HepG2 (cell line): Measurements from ENCODE around the gene SLC29A1. TPM values are rescaled to one million over a fixed set of nuclear protein-coding genes. Genes with fewer than 3 reads are reported as not detected.
A peak's percentile ranks its signal among the peaks of the same experiment; 100 is the strongest.

Experiments used
- HOXD1 ChIP-seq: sonication (generic); formaldehyde crosslinking; IDR thresholded peaks from 2 replicates; pipeline ENCODE4 v1.5.0; 2020; ENCODE audit warnings: missing genetic modification reagents
- KDM1A ChIP-seq: IDR thresholded peaks from 2 replicates; pipeline ENCODE4 v1.6.1; 2016; ENCODE audit warnings: missing compliant biosample characterization
- ZNF556 ChIP-seq: sonication (generic); formaldehyde crosslinking; IDR thresholded peaks from 2 replicates; pipeline ENCODE4 v1.4.0; 2020; ENCODE audit warnings: mild to moderate bottlenecking, missing genetic modification reagents, borderline replicate concordance
- ZNF558 ChIP-seq: sonication (generic); formaldehyde crosslinking; IDR thresholded peaks from 2 replicates; pipeline ENCODE4 v1.9.0; 2022; ENCODE audit warnings: mild to moderate bottlenecking, missing genetic modification reagents, borderline replicate concordance
- ZSCAN20 ChIP-seq: sonication (generic); formaldehyde crosslinking; IDR thresholded peaks from 2 replicates; pipeline ENCODE4 v1.4.0; 2020; ENCODE audit warnings: missing genetic modification reagents, mild to moderate bottlenecking, borderline replicate concordance
- polyA plus RNA-seq, 8 experiments: library from polyadenylated mRNA; depleted of rRNA in 3 of 8; stranded (reverse) in 7 of 8; unstranded in 1 of 8; fragments of >200 nt; fragmentation: Illumina TruSeq in 4 of 8; extraction: Trizol in 4 of 8; gene quantifications; 2 replicates each; pipeline versions ENCODE4 v1.2.1 to v1.2.3, GENCODE V29; 2011 to 2016; ENCODE audit warnings: low read depth in 4 of 8, missing spikeins in 1 of 8, mixed read lengths in 1 of 8; ENCODE audit not compliant: insufficient read depth in 1 of 8
- total RNA-seq, 5 experiments: library from RNA; depleted of rRNA; stranded (reverse); fragments of >200 nt; fragmentation: Illumina TruSeq; extraction: Trizol; gene quantifications; 2 replicates each; pipeline ENCODE4 v1.2.3, GENCODE V29; 2016; ENCODE audit warnings: low read depth in 1 of 5
- TF ChIP-seq, protein P1 (sequence below): sonication (generic); formaldehyde crosslinking; IDR thresholded peaks from 2 replicates; pipeline ENCODE4 v1.4.0; 2020; ENCODE audit warnings: mild to moderate bottlenecking, missing genetic modification reagents, borderline replicate concordance
- TF ChIP-seq, protein P2 (sequence below): sonication (generic); formaldehyde crosslinking; conservative IDR thresholded peaks from 2 replicates; pipeline ENCODE4 v1.4.0; 2020; ENCODE audit warnings: missing genetic modification reagents
- TF ChIP-seq, protein P3 (sequence below): sonication (generic); formaldehyde crosslinking; conservative IDR thresholded peaks from 2 replicates; pipeline ENCODE4 v1.8.0; 2022; ENCODE audit warnings: mild to moderate bottlenecking, moderate library complexity, missing genetic modification reagents
- TF ChIP-seq, protein P4 (sequence below): sonication (generic); formaldehyde crosslinking; IDR thresholded peaks from 2 replicates; pipeline ENCODE4 v1.8.0; 2022; ENCODE audit warnings: mild to moderate bottlenecking, missing genetic modification reagents; ENCODE audit not compliant: insufficient replicate concordance
- TF ChIP-seq, protein P5 (sequence below): IDR thresholded peaks from 2 replicates; pipeline ENCODE4 v1.6.1; 2016; ENCODE audit warnings: low read depth, missing genetic modification reagents, missing compliant biosample characterization

SLC29A1 gene
- total and polyA plus RNA-seq, 2 of the 13 experiments (the other 11 are each of a cell fraction or from before 2014, with no cell fraction given) = 43.2 to 106 TPM

DNA sequence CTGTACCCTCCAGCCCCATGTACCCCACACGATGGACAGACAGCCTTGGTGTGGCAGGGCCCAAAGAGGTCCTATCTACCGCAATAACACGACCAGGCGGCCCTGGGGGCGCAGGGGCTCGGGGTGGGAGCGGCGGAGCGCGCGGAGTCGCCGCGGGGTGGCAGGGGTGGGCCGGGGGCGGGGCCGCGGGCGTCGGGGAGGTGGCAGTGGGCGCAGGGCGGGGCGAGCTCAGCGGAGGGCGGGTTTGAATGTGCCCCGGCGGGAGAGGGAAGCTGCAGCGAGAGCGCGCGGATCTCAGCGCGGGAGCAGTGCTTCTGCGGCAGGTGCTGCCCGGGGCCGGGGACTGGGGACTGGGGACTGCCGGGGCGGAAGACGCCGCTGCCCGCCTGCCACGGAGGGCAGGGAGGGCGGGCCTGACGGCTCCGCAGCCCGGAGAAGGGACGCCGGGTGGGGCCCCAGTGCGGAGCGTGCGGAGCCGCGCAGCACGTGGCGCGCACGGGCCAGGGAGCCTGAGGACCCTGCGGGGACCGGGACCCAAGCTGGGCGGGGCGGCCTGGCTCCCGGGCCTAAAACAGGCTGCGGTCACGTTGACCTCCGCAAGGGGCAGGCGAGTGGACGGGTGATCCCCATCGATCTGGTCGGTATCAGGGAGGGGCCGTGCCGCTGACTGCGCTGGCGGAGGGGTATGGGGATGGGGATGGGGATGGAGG lies at the start of gene SLC29A1 (continued):
- TF ChIP-seq, protein P1, sequence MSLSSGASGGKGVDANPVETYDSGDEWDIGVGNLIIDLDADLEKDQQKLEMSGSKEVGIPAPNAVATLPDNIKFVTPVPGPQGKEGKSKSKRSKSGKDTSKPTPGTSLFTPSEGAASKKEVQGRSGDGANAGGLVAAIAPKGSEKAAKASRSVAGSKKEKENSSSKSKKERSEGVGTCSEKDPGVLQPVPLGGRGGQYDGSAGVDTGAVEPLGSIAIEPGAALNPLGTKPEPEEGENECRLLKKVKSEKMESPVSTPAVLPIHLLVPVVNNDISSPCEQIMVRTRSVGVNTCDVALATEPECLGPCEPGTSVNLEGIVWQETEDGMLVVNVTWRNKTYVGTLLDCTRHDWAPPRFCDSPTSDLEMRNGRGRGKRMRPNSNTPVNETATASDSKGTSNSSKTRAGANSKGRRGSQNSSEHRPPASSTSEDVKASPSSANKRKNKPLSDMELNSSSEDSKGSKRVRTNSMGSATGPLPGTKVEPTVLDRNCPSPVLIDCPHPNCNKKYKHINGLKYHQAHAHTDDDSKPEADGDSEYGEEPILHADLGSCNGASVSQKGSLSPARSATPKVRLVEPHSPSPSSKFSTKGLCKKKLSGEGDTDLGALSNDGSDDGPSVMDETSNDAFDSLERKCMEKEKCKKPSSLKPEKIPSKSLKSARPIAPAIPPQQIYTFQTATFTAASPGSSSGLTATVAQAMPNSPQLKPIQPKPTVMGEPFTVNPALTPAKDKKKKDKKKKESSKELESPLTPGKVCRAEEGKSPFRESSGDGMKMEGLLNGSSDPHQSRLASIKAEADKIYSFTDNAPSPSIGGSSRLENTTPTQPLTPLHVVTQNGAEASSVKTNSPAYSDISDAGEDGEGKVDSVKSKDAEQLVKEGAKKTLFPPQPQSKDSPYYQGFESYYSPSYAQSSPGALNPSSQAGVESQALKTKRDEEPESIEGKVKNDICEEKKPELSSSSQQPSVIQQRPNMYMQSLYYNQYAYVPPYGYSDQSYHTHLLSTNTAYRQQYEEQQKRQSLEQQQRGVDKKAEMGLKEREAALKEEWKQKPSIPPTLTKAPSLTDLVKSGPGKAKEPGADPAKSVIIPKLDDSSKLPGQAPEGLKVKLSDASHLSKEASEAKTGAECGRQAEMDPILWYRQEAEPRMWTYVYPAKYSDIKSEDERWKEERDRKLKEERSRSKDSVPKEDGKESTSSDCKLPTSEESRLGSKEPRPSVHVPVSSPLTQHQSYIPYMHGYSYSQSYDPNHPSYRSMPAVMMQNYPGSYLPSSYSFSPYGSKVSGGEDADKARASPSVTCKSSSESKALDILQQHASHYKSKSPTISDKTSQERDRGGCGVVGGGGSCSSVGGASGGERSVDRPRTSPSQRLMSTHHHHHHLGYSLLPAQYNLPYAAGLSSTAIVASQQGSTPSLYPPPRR (CRISPR knock-in tag) = peak; percentile 42; the same call in 1 of the 2 replicates
- TF ChIP-seq ZNF556 (CRISPR knock-in tag) (peak; percentile 24; the same call in 1 of the 2 replicates), KDM1A (CRISPR knock-in tag) (no peak), ZSCAN20 (CRISPR knock-in tag) (peak; percentile 94), HOXD1 (CRISPR knock-in tag) (0 out of 2 replicates have a peak, but pooled peaks have one; percentile 74), ZNF558 (CRISPR knock-in tag) (peak; percentile 79; the same call in 1 of the 2 replicates)
- TF ChIP-seq, protein P2, sequence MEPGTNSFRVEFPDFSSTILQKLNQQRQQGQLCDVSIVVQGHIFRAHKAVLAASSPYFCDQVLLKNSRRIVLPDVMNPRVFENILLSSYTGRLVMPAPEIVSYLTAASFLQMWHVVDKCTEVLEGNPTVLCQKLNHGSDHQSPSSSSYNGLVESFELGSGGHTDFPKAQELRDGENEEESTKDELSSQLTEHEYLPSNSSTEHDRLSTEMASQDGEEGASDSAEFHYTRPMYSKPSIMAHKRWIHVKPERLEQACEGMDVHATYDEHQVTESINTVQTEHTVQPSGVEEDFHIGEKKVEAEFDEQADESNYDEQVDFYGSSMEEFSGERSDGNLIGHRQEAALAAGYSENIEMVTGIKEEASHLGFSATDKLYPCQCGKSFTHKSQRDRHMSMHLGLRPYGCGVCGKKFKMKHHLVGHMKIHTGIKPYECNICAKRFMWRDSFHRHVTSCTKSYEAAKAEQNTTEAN = peak; percentile 91; the same call in 1 of the 2 replicates
- TF ChIP-seq, protein P3, sequence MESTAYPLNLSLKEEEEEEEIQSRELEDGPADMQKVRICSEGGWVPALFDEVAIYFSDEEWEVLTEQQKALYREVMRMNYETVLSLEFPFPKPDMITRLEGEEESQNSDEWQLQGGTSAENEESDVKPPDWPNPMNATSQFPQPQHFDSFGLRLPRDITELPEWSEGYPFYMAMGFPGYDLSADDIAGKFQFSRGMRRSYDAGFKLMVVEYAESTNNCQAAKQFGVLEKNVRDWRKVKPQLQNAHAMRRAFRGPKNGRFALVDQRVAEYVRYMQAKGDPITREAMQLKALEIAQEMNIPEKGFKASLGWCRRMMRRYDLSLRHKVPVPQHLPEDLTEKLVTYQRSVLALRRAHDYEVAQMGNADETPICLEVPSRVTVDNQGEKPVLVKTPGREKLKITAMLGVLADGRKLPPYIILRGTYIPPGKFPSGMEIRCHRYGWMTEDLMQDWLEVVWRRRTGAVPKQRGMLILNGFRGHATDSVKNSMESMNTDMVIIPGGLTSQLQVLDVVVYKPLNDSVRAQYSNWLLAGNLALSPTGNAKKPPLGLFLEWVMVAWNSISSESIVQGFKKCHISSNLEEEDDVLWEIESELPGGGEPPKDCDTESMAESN (CRISPR knock-in tag) = 0 out of 2 replicates have a peak, but pooled peaks have one; percentile 30
- TF ChIP-seq, protein P4, sequence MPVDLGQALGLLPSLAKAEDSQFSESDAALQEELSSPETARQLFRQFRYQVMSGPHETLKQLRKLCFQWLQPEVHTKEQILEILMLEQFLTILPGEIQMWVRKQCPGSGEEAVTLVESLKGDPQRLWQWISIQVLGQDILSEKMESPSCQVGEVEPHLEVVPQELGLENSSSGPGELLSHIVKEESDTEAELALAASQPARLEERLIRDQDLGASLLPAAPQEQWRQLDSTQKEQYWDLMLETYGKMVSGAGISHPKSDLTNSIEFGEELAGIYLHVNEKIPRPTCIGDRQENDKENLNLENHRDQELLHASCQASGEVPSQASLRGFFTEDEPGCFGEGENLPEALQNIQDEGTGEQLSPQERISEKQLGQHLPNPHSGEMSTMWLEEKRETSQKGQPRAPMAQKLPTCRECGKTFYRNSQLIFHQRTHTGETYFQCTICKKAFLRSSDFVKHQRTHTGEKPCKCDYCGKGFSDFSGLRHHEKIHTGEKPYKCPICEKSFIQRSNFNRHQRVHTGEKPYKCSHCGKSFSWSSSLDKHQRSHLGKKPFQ = peak; percentile 77
- TF ChIP-seq, protein P5, sequence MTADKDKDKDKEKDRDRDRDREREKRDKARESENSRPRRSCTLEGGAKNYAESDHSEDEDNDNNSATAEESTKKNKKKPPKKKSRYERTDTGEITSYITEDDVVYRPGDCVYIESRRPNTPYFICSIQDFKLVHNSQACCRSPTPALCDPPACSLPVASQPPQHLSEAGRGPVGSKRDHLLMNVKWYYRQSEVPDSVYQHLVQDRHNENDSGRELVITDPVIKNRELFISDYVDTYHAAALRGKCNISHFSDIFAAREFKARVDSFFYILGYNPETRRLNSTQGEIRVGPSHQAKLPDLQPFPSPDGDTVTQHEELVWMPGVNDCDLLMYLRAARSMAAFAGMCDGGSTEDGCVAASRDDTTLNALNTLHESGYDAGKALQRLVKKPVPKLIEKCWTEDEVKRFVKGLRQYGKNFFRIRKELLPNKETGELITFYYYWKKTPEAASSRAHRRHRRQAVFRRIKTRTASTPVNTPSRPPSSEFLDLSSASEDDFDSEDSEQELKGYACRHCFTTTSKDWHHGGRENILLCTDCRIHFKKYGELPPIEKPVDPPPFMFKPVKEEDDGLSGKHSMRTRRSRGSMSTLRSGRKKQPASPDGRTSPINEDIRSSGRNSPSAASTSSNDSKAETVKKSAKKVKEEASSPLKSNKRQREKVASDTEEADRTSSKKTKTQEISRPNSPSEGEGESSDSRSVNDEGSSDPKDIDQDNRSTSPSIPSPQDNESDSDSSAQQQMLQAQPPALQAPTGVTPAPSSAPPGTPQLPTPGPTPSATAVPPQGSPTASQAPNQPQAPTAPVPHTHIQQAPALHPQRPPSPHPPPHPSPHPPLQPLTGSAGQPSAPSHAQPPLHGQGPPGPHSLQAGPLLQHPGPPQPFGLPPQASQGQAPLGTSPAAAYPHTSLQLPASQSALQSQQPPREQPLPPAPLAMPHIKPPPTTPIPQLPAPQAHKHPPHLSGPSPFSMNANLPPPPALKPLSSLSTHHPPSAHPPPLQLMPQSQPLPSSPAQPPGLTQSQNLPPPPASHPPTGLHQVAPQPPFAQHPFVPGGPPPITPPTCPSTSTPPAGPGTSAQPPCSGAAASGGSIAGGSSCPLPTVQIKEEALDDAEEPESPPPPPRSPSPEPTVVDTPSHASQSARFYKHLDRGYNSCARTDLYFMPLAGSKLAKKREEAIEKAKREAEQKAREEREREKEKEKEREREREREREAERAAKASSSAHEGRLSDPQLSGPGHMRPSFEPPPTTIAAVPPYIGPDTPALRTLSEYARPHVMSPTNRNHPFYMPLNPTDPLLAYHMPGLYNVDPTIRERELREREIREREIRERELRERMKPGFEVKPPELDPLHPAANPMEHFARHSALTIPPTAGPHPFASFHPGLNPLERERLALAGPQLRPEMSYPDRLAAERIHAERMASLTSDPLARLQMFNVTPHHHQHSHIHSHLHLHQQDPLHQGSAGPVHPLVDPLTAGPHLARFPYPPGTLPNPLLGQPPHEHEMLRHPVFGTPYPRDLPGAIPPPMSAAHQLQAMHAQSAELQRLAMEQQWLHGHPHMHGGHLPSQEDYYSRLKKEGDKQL (CRISPR knock-in tag) = peak; percentile 66; the same call in 1 of the 2 replicates
